Naive thymus-derived CD8-positive, alpha-beta T cell (primary cell): ENCODE results near the gene ADA. TPM values are rescaled to one million over a fixed set of nuclear protein-coding genes. Genes with fewer than 3 reads are reported as not detected.
"Not testable (repeated sequence)": the region's sequence is repeated elsewhere in the genome, so short reads cannot be mapped to it uniquely, and the experiment has no call there.

Source experiments
- ATAC-seq, 2 donors: fragments of 150-1000 bp; cut with Tn5 transposase in 1 of 2; sonication (Bioruptor Pico), chemical (Tn5 transposase) in 1 of 2; 1 replicate in 1 of 2; 2 replicates in 1 of 2; pipeline ENCODE4 v1.10.0; 2021; ENCODE audit warnings: mild to moderate bottlenecking in 2 of 2, moderate library complexity in 2 of 2
- POLR2A ChIA-PET: fragments of 350-600 bp; sonication (Branson Sonifier 250); formaldehyde crosslinking; loops from one replicate; lab custom pipeline; 2021; ENCODE audit warnings: antibody characterized with exemption; lab: Charles Lee
- DNase-seq, 10 donors: peaks; one replicate each; pipeline versions ENCODE4 v3.0.0 to v3.0.0-alpha.2; 2020 to 2022
- H3K27ac Mint-ChIP-seq, 10 donors: one replicate each; pipeline ENCODE4 v1.8.0; 2020 to 2022; ENCODE audit warnings: mild to moderate bottlenecking in 10 of 10, mixed read lengths in 10 of 10, moderate library complexity in 4 of 10, inconsistent platforms in 1 of 10
- H3K27me3 Mint-ChIP-seq, 5 donors: one replicate each; pipeline ENCODE4 v1.8.0; 2021 to 2022; ENCODE audit warnings: mixed read lengths in 5 of 5
- H3K36me3 Mint-ChIP-seq, 3 donors: one replicate each; pipeline ENCODE4 v1.8.0; 2020 to 2022; ENCODE audit warnings: mixed read lengths in 3 of 3, mild to moderate bottlenecking in 2 of 3, inconsistent platforms in 1 of 3
- H3K4me1 Mint-ChIP-seq, 4 donors: one replicate each; pipeline ENCODE4 v1.8.0; 2021 to 2022; ENCODE audit warnings: mixed read lengths in 4 of 4
- H3K4me3 Mint-ChIP-seq, 10 donors: one replicate each; pipeline ENCODE4 v1.8.0; 2020 to 2022; ENCODE audit warnings: mild to moderate bottlenecking in 10 of 10, mixed read lengths in 10 of 10, moderate library complexity in 6 of 10, inconsistent platforms in 1 of 10
- H3K9me3 Mint-ChIP-seq, 9 donors: one replicate each; pipeline ENCODE4 v1.8.0; 2020 to 2022; ENCODE audit warnings: mixed read lengths in 9 of 9, mild to moderate bottlenecking in 3 of 9, inconsistent platforms in 1 of 9, moderate library complexity in 1 of 9
- polyA plus RNA-seq, 3 donors: library from polyadenylated mRNA; unstranded; fragments of 300-500 nt; fragmentation: Illumina TruSeq; gene quantifications; one replicate each; pipeline ENCODE4 v1.2.3, GENCODE V29; 2021
- total RNA-seq, 8 experiments: library from RNA in 2 of 8; stranded (reverse) in 2 of 8; gene quantifications; one replicate each; pipeline ENCODE4 v1.2.3 and lab custom pipeline; 2021 to 2026

ADA gene
- total RNA-seq (10 to 100 TPM; 24.1 to 24.2 TPM), polyA plus RNA-seq (10 to 100 TPM; 31.2 to 47.1 (median 38.2) TPM), total RNA-seq (lab: John Stamatoyannopoulos, UW) (7.7 to 60.1 (median 27.3) reads per million in 6 experiments)

- H3K4me1 Mint-ChIP-seq: peaks cover 18 to 56% (median 52%) of the 10 kb centered on the region in 4 donors
- peak within 1 kb of the TSS; percentile 85 to 100 (median 92) for H3K27ac Mint-ChIP-seq
- H3K9me3 Mint-ChIP-seq: peaks cover 0 to 2% (median 0%) of the 10 kb centered on the region in 9 donors
- H3K36me3 Mint-ChIP-seq: no peaks in the 10 kb centered on the region
- peak within 1 kb of the TSS; percentile 82 to 96 (median 92) for H3K4me3 Mint-ChIP-seq
- ATAC-seq (peak; percentile 76 to 80), DNase-seq (peak; percentile 21 to 71 (median 51))
- H3K27me3 Mint-ChIP-seq: peaks cover 0 to 2% (median 0%) of the 10 kb centered on the region in 5 donors
- POLR2A ChIA-PET: interaction anchor here (1.0 to 4.3 kb wide), 11 partner anchors 9 to 764 kb away, joined by 3 to 30 read pairs (median 4); partner anchors contain the start of genes PIGT and SERINC3
Observed at GRCh38 chr20:44651684-44652423, at the start of gene ADA. TSS of gene ADA (minus strand) at chr20:44651699. CDS start at chr20:44651607, 92 bp downstream.

GRCh38 chr20:44700306-44700705, 48.8 kb upstream of the ADA start:
- H3K4me1 Mint-ChIP-seq: peaks cover 0 to 3% (median 0%) of the 10 kb centered on the region in 4 donors
- POLR2A ChIA-PET: no interaction called here
- ATAC-seq: no peak
- peaks cover 0 to 8% (median 2%) of the 10 kb centered on the region in 5 donors for H3K27me3 Mint-ChIP-seq
- H3K36me3 Mint-ChIP-seq: no peaks in the 10 kb centered on the region
- no peak for DNase-seq
- no peaks in the 10 kb centered on the region for H3K9me3 Mint-ChIP-seq
- no peak overlapping the region for H3K4me3 Mint-ChIP-seq
- H3K27ac Mint-ChIP-seq: no peak overlapping the region

DNA sequence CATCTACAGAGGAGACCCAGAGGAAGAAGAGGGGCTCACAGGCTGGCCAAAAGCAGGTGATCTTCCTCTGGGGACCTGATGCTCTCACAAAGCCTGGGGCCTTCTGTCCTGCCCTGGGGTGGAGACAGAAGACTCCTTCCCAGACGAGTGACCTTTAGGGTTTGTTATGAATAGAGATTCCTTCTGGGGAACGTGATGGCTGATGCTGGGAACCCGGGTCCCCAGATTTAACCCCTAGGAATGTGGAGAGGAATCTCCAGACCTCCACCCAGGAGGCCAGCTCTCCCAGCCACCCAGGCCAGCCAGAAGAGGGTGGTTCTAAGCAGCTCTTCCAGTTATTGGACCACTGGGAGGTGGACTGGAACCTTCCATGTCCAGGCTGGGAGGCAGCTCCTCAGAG, 46.9 kb upstream of the ADA start:
- H3K27ac Mint-ChIP-seq: no peak overlapping the region
- no peaks in the 10 kb centered on the region for H3K9me3 Mint-ChIP-seq
- ATAC-seq (no peak), DNase-seq (no peak)
- H3K4me1 Mint-ChIP-seq: peaks cover 0 to 3% (median 0%) of the 10 kb centered on the region in 4 donors
- no peak overlapping the region for H3K4me3 Mint-ChIP-seq
- H3K27me3 Mint-ChIP-seq: peaks cover 0 to 1% (median under 1%) of the 10 kb centered on the region in 5 donors
- no peaks in the 10 kb centered on the region for H3K36me3 Mint-ChIP-seq
- POLR2A ChIA-PET: no interaction called here

DNA sequence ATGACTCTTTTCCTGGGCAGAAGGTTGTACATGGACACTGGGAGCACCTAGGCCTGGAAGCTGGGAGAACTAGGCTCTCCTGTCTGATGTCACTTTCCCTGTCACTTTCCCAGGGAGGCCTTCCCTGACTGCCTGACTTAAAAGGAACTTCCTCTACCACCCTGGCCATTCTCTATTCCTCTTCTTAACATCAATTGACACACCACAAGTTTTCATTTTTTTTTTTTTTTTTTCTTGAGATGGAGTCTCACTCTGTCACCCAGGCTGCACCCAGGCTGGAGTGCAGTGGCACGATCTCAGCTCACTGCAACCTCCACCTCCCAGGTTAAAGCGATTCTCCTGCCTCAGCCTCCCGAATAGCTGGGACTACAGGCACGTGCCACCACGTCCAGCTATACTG, 45.5 kb upstream of the ADA start:
- DNase-seq, ATAC-seq, H3K4me1 Mint-ChIP-seq, POLR2A ChIA-PET, H3K4me3 Mint-ChIP-seq, H3K36me3 Mint-ChIP-seq, H3K9me3 Mint-ChIP-seq, H3K27me3 Mint-ChIP-seq: not testable (repeated sequence)
- peak overlapping the region in 2 of 10 donors; percentile 6 to 44 for H3K27ac Mint-ChIP-seq

DNA sequence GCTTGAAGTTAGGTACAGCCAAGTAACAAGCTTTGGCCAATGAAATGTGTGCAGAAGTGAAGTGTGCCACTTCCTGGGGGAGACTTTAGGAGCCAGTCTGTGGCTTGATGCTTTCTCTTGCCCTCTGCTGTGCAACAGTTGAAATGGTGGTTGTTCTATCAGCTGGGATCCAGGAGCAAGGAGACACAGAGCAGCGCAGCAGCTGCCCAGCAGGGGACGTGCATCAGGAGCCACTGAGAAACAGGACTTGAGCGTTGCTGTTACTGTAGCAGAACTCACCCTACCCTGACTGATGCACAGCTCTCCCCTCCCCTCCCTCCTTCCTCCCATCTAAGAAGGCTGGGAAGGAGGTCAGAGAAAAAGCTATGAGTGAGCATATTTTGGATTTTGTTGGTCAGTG, 44.8 kb upstream of the ADA start:
- ATAC-seq (no peak), DNase-seq (no peak)
- no peaks in the 10 kb centered on the region for H3K9me3 Mint-ChIP-seq
- H3K27ac Mint-ChIP-seq: peak overlapping the region in 1 of 10 donors; percentile 46
- POLR2A ChIA-PET: no interaction called here
- H3K27me3 Mint-ChIP-seq: no peaks in the 10 kb centered on the region
- no peak overlapping the region for H3K4me3 Mint-ChIP-seq
- no peaks in the 10 kb centered on the region for H3K36me3 Mint-ChIP-seq
- H3K4me1 Mint-ChIP-seq: peaks cover 0 to 3% (median 0%) of the 10 kb centered on the region in 4 donors

DNA sequence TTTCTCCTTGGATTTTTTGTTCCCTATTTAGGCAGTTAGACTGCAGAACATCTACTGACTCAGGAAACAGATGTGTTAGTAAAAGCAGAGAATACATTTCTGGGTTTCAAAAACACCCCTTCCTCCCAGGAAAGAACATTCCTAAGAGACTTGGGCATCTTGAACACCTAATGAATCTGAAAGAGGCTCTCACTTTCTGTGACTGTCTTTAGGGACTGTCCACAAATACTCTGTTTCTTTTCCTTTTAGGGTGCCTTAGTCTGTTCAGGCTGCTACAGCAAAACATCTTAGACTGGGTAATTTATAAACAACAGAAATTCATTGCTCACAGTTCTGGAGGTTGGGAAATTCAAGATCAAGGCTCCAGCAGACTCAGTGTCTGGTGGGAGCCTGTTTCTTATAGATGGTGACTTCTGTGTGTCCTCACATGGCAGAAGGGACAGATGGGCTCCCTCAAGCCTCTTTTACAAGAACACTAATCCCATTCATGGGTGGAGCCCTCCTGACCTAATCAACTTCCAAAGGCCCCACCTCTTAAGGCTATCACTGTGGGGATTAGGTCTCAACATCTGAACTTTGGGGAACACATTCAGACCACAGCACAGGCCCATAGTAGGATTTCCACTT, 44.3 kb upstream of the ADA start:
- POLR2A ChIA-PET: no interaction called here
- H3K4me3 Mint-ChIP-seq: no peak overlapping the region
- no peaks in the 10 kb centered on the region for H3K27me3 Mint-ChIP-seq
- no peaks in the 10 kb centered on the region for H3K9me3 Mint-ChIP-seq
- ATAC-seq (no peak), DNase-seq (no peak)
- H3K36me3 Mint-ChIP-seq: no peaks in the 10 kb centered on the region
- peak overlapping the region in 2 of 10 donors; percentile 19 to 46 for H3K27ac Mint-ChIP-seq
- peaks cover 0 to 3% (median 0%) of the 10 kb centered on the region in 4 donors for H3K4me1 Mint-ChIP-seq

GRCh38 chr20:44695295-44695673, 43.8 kb upstream of the ADA start:
- Mint-ChIP-seq H3K4me1 (peaks cover 0 to 3% (median 0%) of the 10 kb centered on the region in 4 donors), H3K27ac (no peak overlapping the region), H3K27me3 (no peaks in the 10 kb centered on the region), H3K4me3 (no peak overlapping the region), H3K9me3 (no peaks in the 10 kb centered on the region), H3K36me3 (no peaks in the 10 kb centered on the region)
- no peak for ATAC-seq
- DNase-seq: no peak
- POLR2A ChIA-PET: no interaction called here

GRCh38 chr20:44694159-44694558, 42.7 kb upstream of the ADA start:
- ATAC-seq (no peak), DNase-seq (no peak)
- no peaks in the 10 kb centered on the region for H3K9me3 Mint-ChIP-seq
- peak overlapping the region in 1 of 10 donors; percentile 11 for H3K27ac Mint-ChIP-seq
- H3K27me3 Mint-ChIP-seq: peaks cover 0 to 2% (median 0%) of the 10 kb centered on the region in 5 donors
- no peak overlapping the region for H3K4me3 Mint-ChIP-seq
- POLR2A ChIA-PET: no interaction called here
- peaks cover 0 to 3% (median 0%) of the 10 kb centered on the region in 4 donors for H3K4me1 Mint-ChIP-seq
- no peaks in the 10 kb centered on the region for H3K36me3 Mint-ChIP-seq

DNA sequence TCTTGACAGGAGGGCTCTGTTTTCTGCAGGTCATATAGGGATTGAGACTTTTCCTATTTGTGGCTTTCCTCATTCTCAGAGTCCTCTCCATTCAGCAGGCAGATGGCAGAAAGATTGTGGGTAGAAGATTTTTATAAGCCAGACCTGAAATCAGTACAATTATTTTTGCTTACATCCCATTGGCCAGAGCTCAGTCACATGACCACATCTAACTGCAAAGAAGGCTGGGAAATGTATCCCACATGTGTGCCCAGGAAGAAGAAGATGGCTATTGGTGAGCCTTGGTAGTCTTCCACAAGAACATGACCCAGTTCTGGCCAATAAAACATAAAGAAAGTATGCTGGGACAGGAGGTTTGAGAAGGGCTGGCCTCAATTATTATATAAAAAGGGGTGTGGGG, 42.1 kb upstream of the ADA start:
- H3K9me3 Mint-ChIP-seq: no peaks in the 10 kb centered on the region
- POLR2A ChIA-PET: no interaction called here
- DNase-seq (no peak), ATAC-seq (no peak)
- no peak overlapping the region for H3K27ac Mint-ChIP-seq
- H3K4me1 Mint-ChIP-seq: peaks cover 0 to 3% (median 0%) of the 10 kb centered on the region in 4 donors
- peaks cover 0 to 2% (median 0%) of the 10 kb centered on the region in 5 donors for H3K27me3 Mint-ChIP-seq
- H3K4me3 Mint-ChIP-seq: no peak overlapping the region
- no peaks in the 10 kb centered on the region for H3K36me3 Mint-ChIP-seq

- H3K4me1 Mint-ChIP-seq: peaks cover 0 to 3% (median 0%) of the 10 kb centered on the region in 4 donors
- no peak for DNase-seq
Observed at GRCh38 chr20:44692932-44693480, 41.5 kb upstream of the ADA start.

GRCh38 chr20:44691424-44692423, 40.2 kb upstream of the ADA start:
- POLR2A ChIA-PET: interaction anchor here (0.7 kb wide), 1 partner anchor 37 kb away, joined by 3 read pairs; no protein-coding TSS in a partner anchor
- Mint-ChIP-seq H3K27ac (peak overlapping the region in 2 of 10 donors; percentile 51 to 53), H3K9me3 (no peaks in the 10 kb centered on the region), H3K27me3 (peaks cover 0 to 5% (median 0%) of the 10 kb centered on the region in 5 donors), H3K4me3 (no peak overlapping the region), H3K36me3 (no peaks in the 10 kb centered on the region), H3K4me1 (peaks cover 0 to 3% (median 0%) of the 10 kb centered on the region in 4 donors)
- ATAC-seq: no peak
- no peak for DNase-seq

More at GRCh38 chr20:44692932-44693480, 41.5 kb upstream of the ADA start:
- no peak for ATAC-seq
- H3K27me3 Mint-ChIP-seq: peaks cover 0 to 2% (median 0%) of the 10 kb centered on the region in 5 donors
- H3K36me3 Mint-ChIP-seq: no peaks in the 10 kb centered on the region
- H3K4me3 Mint-ChIP-seq: no peak overlapping the region
- POLR2A ChIA-PET: no interaction called here
- no peaks in the 10 kb centered on the region for H3K9me3 Mint-ChIP-seq
- no peak overlapping the region for H3K27ac Mint-ChIP-seq
